Measurements from ENCODE around the gene BBX.

DNA sequence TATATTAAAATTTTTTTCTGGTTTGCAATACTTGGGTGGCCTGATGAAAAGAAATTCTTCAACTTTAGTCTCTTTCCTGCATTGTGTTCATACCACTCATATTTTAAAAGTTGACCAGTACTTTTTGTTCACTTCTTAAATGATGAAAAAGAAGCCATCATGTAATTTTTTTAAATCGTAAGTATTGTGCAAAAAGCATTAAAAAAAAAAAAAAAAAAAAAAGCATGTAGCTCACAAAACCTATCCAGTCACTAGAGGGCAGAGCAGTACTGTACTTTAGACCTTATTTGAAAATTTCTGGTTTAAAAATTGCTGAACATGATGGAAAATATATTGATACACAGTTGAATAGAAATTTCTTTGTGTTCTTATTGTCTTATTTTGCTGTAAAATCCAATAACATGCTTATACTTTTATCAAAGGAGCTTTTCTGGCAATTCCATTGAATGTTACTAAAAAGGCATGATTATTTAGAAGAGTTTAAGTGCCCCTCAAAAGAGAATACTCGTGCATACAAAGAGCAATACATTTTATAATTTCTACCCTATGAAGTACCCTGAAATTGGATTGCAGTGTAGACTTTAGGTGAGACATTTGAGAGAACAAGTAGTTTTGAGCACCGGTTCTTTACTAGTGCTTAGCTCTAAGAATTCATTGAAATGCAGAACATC, 137.7 kb downstream of the BBX start:
- TF ChIP-seq TAF1 (IDR thresholded peaks at IDR 0.05; ENCODE audit: low read depth, low read length) (no peak), SPI1 (IDR thresholded peaks at IDR 0.05; ENCODE audit: low read depth, low read length) (no peak)
